ENCODE data around the gene STK36.

STK36 gene

GRCh38 chr2:218727502-218728165 is 55.7 kb downstream of the STK36 start:
- DNase-seq (ENCODE audit: low read depth in 1 of 2, low spot score in 1 of 2): peak in 1 of 2 experiments; percentile 52

GRCh38 chr2:218729640-218730039 is 57.8 kb downstream of the STK36 start:
- DNase-seq (ENCODE audit: low read depth in 1 of 2, low spot score in 1 of 2): no peak
- TF ChIP-seq CTCF (IDR thresholded peaks at IDR 0.05; ENCODE audit: insufficient read depth, low read length): no peak
- TF ChIP-seq SPI1 (IDR thresholded peaks at IDR 0.05; ENCODE audit: borderline replicate concordance, low read depth): no peak
- TF ChIP-seq POLR2AphosphoS5 (IDR thresholded peaks at IDR 0.05; ENCODE audit: low read depth): no peak
- TF ChIP-seq, protein P1, sequence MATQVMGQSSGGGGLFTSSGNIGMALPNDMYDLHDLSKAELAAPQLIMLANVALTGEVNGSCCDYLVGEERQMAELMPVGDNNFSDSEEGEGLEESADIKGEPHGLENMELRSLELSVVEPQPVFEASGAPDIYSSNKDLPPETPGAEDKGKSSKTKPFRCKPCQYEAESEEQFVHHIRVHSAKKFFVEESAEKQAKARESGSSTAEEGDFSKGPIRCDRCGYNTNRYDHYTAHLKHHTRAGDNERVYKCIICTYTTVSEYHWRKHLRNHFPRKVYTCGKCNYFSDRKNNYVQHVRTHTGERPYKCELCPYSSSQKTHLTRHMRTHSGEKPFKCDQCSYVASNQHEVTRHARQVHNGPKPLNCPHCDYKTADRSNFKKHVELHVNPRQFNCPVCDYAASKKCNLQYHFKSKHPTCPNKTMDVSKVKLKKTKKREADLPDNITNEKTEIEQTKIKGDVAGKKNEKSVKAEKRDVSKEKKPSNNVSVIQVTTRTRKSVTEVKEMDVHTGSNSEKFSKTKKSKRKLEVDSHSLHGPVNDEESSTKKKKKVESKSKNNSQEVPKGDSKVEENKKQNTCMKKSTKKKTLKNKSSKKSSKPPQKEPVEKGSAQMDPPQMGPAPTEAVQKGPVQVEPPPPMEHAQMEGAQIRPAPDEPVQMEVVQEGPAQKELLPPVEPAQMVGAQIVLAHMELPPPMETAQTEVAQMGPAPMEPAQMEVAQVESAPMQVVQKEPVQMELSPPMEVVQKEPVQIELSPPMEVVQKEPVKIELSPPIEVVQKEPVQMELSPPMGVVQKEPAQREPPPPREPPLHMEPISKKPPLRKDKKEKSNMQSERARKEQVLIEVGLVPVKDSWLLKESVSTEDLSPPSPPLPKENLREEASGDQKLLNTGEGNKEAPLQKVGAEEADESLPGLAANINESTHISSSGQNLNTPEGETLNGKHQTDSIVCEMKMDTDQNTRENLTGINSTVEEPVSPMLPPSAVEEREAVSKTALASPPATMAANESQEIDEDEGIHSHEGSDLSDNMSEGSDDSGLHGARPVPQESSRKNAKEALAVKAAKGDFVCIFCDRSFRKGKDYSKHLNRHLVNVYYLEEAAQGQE (IDR thresholded peaks at IDR 0.05; ENCODE audit: insufficient replicate concordance, low read depth): no peak
- no peak for TF ChIP-seq GABPA (IDR thresholded peaks at IDR 0.05; ENCODE audit: low read depth)
- H3K27ac ChIP-seq (replicated peaks): no peak overlapping the region
- no peak overlapping the region for H3K4me3 ChIP-seq (replicated peaks; ENCODE audit: insufficient read depth, low read length)
- no peaks in the 10 kb centered on the region for H3K27me3 ChIP-seq (ENCODE audit: insufficient read depth, poor library complexity, severe bottlenecking)

More at GRCh38 chr2:218727502-218728165, 55.7 kb downstream of the STK36 start:
- Histone ChIP-seq H3K27ac (replicated peaks) (no peak overlapping the region), H3K4me3 (replicated peaks; ENCODE audit: insufficient read depth, low read length) (no peak overlapping the region), H3K27me3 (ENCODE audit: insufficient read depth, poor library complexity, severe bottlenecking) (no peaks in the 10 kb centered on the region)
- peak; percentile 40 for TF ChIP-seq CTCF (IDR thresholded peaks at IDR 0.05; ENCODE audit: insufficient read depth, low read length)
- no peak for TF ChIP-seq GABPA (IDR thresholded peaks at IDR 0.05; ENCODE audit: low read depth)

- TF ChIP-seq CTCF (IDR thresholded peaks at IDR 0.05; ENCODE audit: insufficient read depth, low read length) (no peak), SPI1 (IDR thresholded peaks at IDR 0.05; ENCODE audit: borderline replicate concordance, low read depth) (no peak), POLR2AphosphoS5 (IDR thresholded peaks at IDR 0.05; ENCODE audit: low read depth) (no peak), GABPA (IDR thresholded peaks at IDR 0.05; ENCODE audit: low read depth) (no peak)
- TF ChIP-seq, protein P1 (IDR thresholded peaks at IDR 0.05; ENCODE audit: insufficient replicate concordance, low read depth): no peak
- no peaks in the 10 kb centered on the region for H3K27me3 ChIP-seq (ENCODE audit: insufficient read depth, poor library complexity, severe bottlenecking)
- no peak overlapping the region for H3K4me3 ChIP-seq (replicated peaks; ENCODE audit: insufficient read depth, low read length)
- no peak for DNase-seq (ENCODE audit: low read depth in 1 of 2, low spot score in 1 of 2)
- H3K27ac ChIP-seq (replicated peaks): peak overlapping the region; percentile 75
These were observed 60.3 kb downstream of the STK36 start for GRCh38 chr2:218732052-218732760.
